Heart right ventricle (tissue), 16 donors: Measurements from ENCODE around the gene KLF3. TPM values are rescaled to one million over a fixed set of nuclear protein-coding genes. Genes with fewer than 3 reads are reported as not detected.

Experiments used
- ATAC-seq, 8 donors: fragments of 200-7000 bp; cut with Tn5 transposase; one replicate each; pipeline ENCODE4 v1.9.1; 2020; ENCODE audit warnings: mild to moderate bottlenecking in 8 of 8, moderate library complexity in 8 of 8, moderate number of reproducible peaks in 1 of 8
- DNase-seq, 2 donors: peaks; one replicate each; pipeline ENCODE4 v3.0.0-alpha.2; 2020
- H3K27ac ChIP-seq, 10 donors: fragments of 200-600 bp; sonication (generic) in 2 of 10; one replicate each; pipeline versions ENCODE4 v1.5.0 to v1.8.0; 2020 to 2022; ENCODE audit warnings: mild to moderate bottlenecking in 3 of 10
- H3K27me3 ChIP-seq, 7 donors: fragments of 200-600 bp; one replicate each; pipeline ENCODE4 v1.8.0; 2021 to 2022; ENCODE audit warnings: mild to moderate bottlenecking in 2 of 7
- H3K36me3 ChIP-seq, 9 donors: fragments of 200-600 bp; sonication (generic) in 1 of 9; one replicate each; pipeline versions ENCODE4 v1.5.0 to v1.8.0; 2020 to 2022; ENCODE audit warnings: mild to moderate bottlenecking in 2 of 9
- H3K4me1 ChIP-seq, 9 donors: fragments of 200-600 bp; sonication (generic) in 1 of 9; one replicate each; pipeline versions ENCODE4 v1.5.0 to v1.8.0; 2020 to 2022; ENCODE audit warnings: mild to moderate bottlenecking in 4 of 9
- H3K4me3 ChIP-seq, 10 donors: fragments of 200-600 bp; sonication (generic) in 2 of 10; one replicate each; pipeline versions ENCODE4 v1.5.0 to v1.8.0; 2020 to 2022; ENCODE audit warnings: mild to moderate bottlenecking in 7 of 10, moderate library complexity in 2 of 10
- H3K9me3 ChIP-seq, 11 donors: fragments of 200-600 bp in 10 of 11; sonication (generic) in 2 of 11; one replicate each; pipeline versions ENCODE4 v1.5.0 to v1.8.0; 2013 to 2022; ENCODE audit warnings: mild to moderate bottlenecking in 2 of 11, control low read depth in 1 of 11, moderate library complexity in 1 of 11
- WGBS, 2 donors: extraction: QIAGEN DNeasy Blood & Tissue Kit; methylation state at CpG; one replicate each; pipeline ENCODE4 v1.1.7; 2013; ENCODE audit warnings: inconsistent platforms in 1 of 2; 5-methylcytosine and 5-hydroxymethylcytosine counted together
- intact Hi-C, 10 donors: fragments of 100-400 bp; cut with DNase I; formaldehyde crosslinking; loops; one replicate each; pipeline versions ENCODE4 v1.11.1 to v1.14.2; 2022
- polyA plus RNA-seq, 2 donors: library from polyadenylated mRNA; stranded (reverse); fragments of 200-250 nt; gene quantifications; one replicate each; pipeline ENCODE4 v1.2.3, GENCODE V29; 2013
- total RNA-seq, 10 donors: library from RNA; stranded (reverse); fragmentation: NEBNext Ultra II Directional in 3 of 10; extraction: Animal tissue kit (Norgen Biotek cat#: 25700) in 3 of 10; gene quantifications; one replicate each; pipeline versions ENCODE4 v1.2.1 to v1.2.4, GENCODE V29; 2021 to 2023
- TF ChIP-seq, protein P1 (sequence below), 9 donors: fragments of 200-600 bp; sonication (generic) in 2 of 9; IDR thresholded peaks; one replicate each; pipeline versions ENCODE4 v1.5.0 to v1.8.0; 2021 to 2022; ENCODE audit warnings: antibody characterized with exemption in 9 of 9, mild to moderate bottlenecking in 5 of 9, moderate library complexity in 1 of 9
- donor health status: Arrhythmogenic right ventricular cardiomyopathy.
- donor health status: ischemic (EF 13 %, LVEDD 7.1; RV severe dilation, severe dysfunction).
- donor health status: healthy with polysubstance abuse.
- donor health status: DM: no; HTN: yes; CAD: no.
- donor health status: DM: no; HTN: no; CAD: no.
- donor health status: ischemic (EF 25% LVEDD 6.9; RV normal size, moderate dysfunction).
- donor health status: ischemic (EF 25% LVEDD 5.7; RV mildly dilated, moderate dysfunction).
- donor health status: healthy.
- donor health status: DM: yes; HTN: yes; CAD: no.
- donor health status: Ischemic cardiomyopathy.
- donor health status: ischemic (EF 35%, LVEDD 5.7; RV mildly dilated, moderate dysfunction).
- donor health status: nonischemic (EF 11% LVEDD 7.7; RV severe dilation, severe dysfunction).
- donor health status: DM: yes; HTN: yes; CAD: no.
- donor health status: PGD.
- donor health status: ischemic (EF 29% LVEDD 5.4; RV normal size, mild dysfunction).
- donor health status: nonischemic (EF 23%, LVEDD 6.1; RV moderate dilation, normal function).

The KLF3 gene
- total and polyA plus RNA-seq, 12 donors = 9.9 to 25.1 (median 19.4) TPM

DNA sequence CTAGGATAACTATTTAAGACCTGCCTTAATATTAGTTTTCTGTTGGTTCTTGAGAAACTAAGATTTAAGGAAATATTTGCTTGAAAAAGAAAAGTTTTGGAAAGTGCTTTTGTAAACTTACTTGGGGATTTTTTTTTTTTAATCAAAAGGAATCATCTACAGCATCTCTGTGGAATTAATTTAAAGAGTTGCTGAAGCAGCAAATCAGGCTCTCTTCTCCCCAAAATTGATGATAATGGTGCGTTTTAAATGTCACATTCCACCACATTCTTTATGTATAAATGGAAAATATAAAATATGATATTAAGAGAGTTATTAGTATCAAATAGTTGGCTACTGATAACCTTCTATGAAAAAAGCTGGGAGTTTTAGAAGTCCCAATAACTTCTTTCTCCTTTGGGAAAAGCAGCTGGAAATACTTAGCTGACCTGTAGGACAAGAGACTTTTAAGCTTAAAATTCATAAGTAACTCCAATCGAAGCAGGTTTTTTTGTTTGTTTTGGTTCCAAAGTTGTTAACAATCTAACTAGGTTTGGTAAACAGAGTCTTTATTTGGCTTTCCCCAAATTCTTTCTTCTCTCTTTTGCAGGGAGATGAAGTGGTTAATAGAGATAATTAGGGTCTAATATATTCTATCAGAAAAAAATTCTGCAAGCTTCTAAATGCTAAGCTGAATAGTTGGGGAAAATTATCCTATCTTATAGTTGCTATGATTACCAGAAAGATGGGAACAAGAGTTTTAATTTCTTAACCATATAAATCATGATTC lies 4.4 kb downstream of the KLF3 start:
- peak overlapping the region in 6 of 10 donors; percentile 4 to 91 (median 86) for H3K4me3 ChIP-seq
- WGBS, 2 donors = 42 to 51% methylated on average over 2 of the region's 2 CpGs
- no peaks in the 10 kb centered on the region for H3K36me3 ChIP-seq
- TF ChIP-seq, protein P1, sequence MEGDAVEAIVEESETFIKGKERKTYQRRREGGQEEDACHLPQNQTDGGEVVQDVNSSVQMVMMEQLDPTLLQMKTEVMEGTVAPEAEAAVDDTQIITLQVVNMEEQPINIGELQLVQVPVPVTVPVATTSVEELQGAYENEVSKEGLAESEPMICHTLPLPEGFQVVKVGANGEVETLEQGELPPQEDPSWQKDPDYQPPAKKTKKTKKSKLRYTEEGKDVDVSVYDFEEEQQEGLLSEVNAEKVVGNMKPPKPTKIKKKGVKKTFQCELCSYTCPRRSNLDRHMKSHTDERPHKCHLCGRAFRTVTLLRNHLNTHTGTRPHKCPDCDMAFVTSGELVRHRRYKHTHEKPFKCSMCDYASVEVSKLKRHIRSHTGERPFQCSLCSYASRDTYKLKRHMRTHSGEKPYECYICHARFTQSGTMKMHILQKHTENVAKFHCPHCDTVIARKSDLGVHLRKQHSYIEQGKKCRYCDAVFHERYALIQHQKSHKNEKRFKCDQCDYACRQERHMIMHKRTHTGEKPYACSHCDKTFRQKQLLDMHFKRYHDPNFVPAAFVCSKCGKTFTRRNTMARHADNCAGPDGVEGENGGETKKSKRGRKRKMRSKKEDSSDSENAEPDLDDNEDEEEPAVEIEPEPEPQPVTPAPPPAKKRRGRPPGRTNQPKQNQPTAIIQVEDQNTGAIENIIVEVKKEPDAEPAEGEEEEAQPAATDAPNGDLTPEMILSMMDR (IDR thresholded peaks at IDR 0.05) = no peak
- peak overlapping the region in 9 of 10 donors; percentile 94 to 100 (median 99) for H3K27ac ChIP-seq
- no peaks in the 10 kb centered on the region for H3K9me3 ChIP-seq
- no peaks in the 10 kb centered on the region for H3K27me3 ChIP-seq
- peaks cover 30 to 83% (median 80%) of the 10 kb centered on the region in 9 donors for H3K4me1 ChIP-seq
- no peak for DNase-seq
- intact Hi-C loops = no loop called here
- no peak for ATAC-seq

DNA sequence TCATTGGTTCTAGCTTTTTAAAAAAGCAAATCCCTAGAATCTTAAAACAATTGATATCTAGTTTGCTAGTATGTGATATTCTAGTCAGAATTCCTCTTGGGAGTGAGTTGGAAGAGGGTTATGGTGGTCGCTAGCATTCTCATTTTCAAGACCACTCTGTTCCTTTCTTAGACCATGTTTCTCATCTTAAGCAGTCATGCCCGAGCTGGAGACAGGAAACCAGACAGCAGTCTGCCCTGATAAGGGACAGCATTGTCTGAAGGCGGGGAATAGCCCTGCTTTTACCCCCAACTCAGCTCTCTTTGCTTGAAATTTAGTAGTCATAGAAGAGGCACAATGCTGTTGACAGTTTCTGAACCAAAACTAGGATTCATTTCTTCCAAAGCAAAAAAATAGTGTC lies 5.2 kb downstream of the KLF3 start:
- H3K4me3 ChIP-seq = peak overlapping the region in 8 of 10 donors; percentile 3 to 90 (median 22)
- H3K4me1 ChIP-seq = peaks cover 32 to 91% (median 88%) of the 10 kb centered on the region in 9 donors

DNA sequence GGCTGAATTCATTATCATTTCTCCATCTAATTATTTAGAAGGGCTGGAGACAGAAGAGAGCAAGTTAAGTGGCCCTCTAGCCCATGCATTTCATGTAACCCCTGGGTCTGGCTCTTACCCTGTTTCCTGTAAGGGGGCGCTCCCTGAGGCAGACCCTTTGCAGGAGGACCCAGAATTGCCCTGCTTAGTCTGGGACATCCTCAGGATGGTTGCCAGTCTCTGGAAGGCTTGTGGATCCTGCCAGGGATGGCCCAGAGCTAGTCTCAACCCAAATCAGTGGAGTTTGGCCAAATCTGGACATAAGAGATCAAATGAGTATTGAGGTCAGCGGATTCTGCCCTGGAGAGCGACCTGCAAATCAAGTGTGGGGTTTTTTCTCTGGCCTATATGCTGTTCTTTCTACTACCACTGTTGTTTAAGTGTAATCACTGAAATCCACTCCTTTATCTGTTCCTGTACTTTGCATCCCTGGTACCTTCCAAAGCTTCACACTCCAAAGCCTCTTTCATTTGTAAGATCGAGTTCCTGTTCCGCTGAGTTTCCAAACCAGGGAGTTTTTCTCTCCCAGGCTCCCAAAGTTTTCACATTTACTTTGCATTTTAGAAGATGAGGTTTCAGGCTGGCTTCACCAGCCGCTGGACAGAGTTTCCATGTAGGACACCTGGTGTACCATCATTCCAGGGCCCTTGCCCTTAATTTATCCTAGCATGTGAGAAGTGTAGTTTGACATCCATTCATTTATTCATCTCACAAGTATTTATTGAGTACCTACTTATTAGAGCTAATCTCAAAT lies 6.3 kb downstream of the KLF3 start:
- Histone ChIP-seq H3K9me3 (no peaks in the 10 kb centered on the region), H3K4me3 (peak overlapping the region in 8 of 10 donors; percentile 8 to 90 (median 26)), H3K4me1 (peaks cover 32 to 100% (median 98%) of the 10 kb centered on the region in 9 donors), H3K27ac (peak overlapping the region; percentile 59 to 100 (median 99)), H3K36me3 (no peaks in the 10 kb centered on the region), H3K27me3 (no peaks in the 10 kb centered on the region)
- WGBS, 2 donors = 65 to 71% methylated on average over 6 of the region's 6 CpGs
- ATAC-seq = no peak
- intact Hi-C loops = loop anchor here in 9 of 10 donors (5.0 to 10.0 kb wide), 10 partner anchors 146 to 616 kb away; no protein-coding TSS in a partner anchor
- DNase-seq = no peak
- TF ChIP-seq, protein P1 (IDR thresholded peaks at IDR 0.05) = no peak

More for the DNA sequence above, 5.2 kb downstream of the KLF3 start:
- WGBS, 2 donors = 32 to 48% methylated on average over 3 of the region's 3 CpGs
- ATAC-seq (no peak), DNase-seq (no peak)
- H3K36me3 ChIP-seq = no peaks in the 10 kb centered on the region
- no peaks in the 10 kb centered on the region for H3K9me3 ChIP-seq
- H3K27me3 ChIP-seq = no peaks in the 10 kb centered on the region
- peak overlapping the region; percentile 27 to 100 (median 99) for H3K27ac ChIP-seq
- intact Hi-C loops = no loop called here
- TF ChIP-seq, protein P1 (IDR thresholded peaks at IDR 0.05) = no peak

DNA sequence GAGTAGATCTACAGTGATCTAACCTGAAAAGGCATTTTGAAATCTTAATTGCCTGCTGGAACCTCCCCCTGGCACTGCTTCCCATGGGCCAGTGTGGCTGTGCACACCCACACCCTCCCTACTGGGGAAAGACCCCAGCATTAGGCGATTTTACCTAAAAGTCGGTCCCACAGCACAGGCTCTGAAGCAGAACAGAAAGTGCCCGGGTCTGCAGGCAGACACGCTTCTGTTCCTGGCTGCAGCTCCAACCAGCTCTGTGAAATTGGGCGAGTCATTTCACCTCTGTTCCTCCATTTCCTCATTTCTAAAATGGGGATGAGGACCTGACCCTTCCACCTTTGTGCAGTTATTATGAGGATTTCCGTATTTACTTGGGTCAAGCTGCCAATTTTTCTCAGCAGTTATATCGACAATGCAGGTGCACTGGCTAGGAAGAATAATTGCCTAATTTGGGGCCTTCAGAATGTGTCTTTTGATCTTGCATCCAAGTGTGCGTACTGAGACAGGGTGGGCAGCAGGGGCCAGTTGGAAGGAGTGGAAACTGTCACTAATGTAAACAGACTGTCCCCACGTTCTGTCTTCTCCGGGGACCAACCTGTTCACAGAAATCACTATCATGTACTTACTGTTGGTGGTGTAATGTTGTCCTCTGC lies 7.1 kb downstream of the KLF3 start:
- no peaks in the 10 kb centered on the region for H3K9me3 ChIP-seq
- TF ChIP-seq, protein P1 (IDR thresholded peaks at IDR 0.05) = no peak
- intact Hi-C loops = loop anchor here in 9 of 10 donors (5.0 to 10.0 kb wide), 10 partner anchors 146 to 616 kb away; no protein-coding TSS in a partner anchor
- H3K27ac ChIP-seq = peak overlapping the region; percentile 59 to 100 (median 99)
- no peaks in the 10 kb centered on the region for H3K27me3 ChIP-seq
- DNase-seq (no peak), ATAC-seq (no peak)
- H3K36me3 ChIP-seq = no peaks in the 10 kb centered on the region
- 41 to 68% methylated on average over 10 of the region's 10 CpGs for WGBS, 2 donors
- H3K4me1 ChIP-seq = peaks cover 32 to 100% (median 98%) of the 10 kb centered on the region in 9 donors
- H3K4me3 ChIP-seq = peak overlapping the region in 8 of 10 donors; percentile 8 to 90 (median 26)
